ENCODE results near the gene NFAT5. TPM values are rescaled to one million over a fixed set of nuclear protein-coding genes. Genes with fewer than 3 reads are reported as not detected.
A peak's percentile ranks its signal among the peaks of the same experiment; 100 is the strongest.

NFAT5 gene
- total RNA-seq, 1 donor from 2014 or later: 25.6 TPM

DNA sequence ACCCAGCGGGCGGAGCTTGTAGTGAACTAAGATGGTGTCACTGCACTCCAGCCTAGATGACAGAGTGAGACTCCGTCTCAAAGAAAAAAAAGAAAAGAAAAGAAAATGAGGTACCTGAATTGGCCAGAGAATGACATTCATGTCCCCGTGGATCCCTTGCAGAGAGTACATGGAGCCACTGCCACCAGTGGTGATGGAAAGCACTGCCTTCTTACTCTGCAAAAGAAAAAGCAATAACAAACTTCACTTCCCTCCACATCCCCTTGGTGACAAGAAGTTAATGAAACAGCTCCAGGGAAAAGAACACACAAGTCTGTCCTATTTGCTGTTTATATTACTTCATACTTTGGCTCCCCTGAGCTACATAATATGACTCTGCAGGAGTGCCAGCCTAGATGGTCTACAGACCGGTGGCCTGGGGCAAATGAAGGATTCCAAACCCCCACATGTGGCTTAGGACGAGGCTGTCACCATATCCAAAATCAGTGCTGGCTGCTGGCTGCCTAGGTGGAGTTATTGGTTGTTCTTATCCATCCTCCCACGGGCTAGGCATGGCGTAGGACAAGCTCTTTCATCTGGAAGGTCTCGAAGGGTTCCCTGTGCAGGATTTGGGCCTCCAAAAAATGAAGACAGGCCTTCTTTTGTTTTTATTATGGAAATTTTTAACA lies 147.3 kb downstream of the NFAT5 start:
- Mint-ChIP-seq H3K27ac (ENCODE audit: unreplicated experiment) (peak overlapping the region; percentile 6), H3K4me3 (no peak overlapping the region), H3K27me3 (ENCODE audit: low read depth) (no peaks in the 10 kb centered on the region), H3K9me3 (no peaks in the 10 kb centered on the region), H3K4me1 (peaks cover 8% of the 10 kb centered on the region), H3K36me3 (ENCODE audit: low read depth) (peaks cover 6% of the 10 kb centered on the region)
- TF ChIP-seq, protein P1, sequence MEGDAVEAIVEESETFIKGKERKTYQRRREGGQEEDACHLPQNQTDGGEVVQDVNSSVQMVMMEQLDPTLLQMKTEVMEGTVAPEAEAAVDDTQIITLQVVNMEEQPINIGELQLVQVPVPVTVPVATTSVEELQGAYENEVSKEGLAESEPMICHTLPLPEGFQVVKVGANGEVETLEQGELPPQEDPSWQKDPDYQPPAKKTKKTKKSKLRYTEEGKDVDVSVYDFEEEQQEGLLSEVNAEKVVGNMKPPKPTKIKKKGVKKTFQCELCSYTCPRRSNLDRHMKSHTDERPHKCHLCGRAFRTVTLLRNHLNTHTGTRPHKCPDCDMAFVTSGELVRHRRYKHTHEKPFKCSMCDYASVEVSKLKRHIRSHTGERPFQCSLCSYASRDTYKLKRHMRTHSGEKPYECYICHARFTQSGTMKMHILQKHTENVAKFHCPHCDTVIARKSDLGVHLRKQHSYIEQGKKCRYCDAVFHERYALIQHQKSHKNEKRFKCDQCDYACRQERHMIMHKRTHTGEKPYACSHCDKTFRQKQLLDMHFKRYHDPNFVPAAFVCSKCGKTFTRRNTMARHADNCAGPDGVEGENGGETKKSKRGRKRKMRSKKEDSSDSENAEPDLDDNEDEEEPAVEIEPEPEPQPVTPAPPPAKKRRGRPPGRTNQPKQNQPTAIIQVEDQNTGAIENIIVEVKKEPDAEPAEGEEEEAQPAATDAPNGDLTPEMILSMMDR (conservative IDR thresholded peaks at IDR 0.05): peak; percentile 15
- no peak for DNase-seq (ENCODE audit: low read depth, low spot score)

GRCh38 chr16:69717066-69717465 lies 151.3 kb downstream of the NFAT5 start:
- Mint-ChIP-seq H3K4me1 (peaks cover 8% of the 10 kb centered on the region), H3K27ac (ENCODE audit: unreplicated experiment) (peak overlapping the region; percentile 92), H3K36me3 (ENCODE audit: low read depth) (peaks cover 6% of the 10 kb centered on the region), H3K27me3 (ENCODE audit: low read depth) (no peaks in the 10 kb centered on the region), H3K9me3 (no peaks in the 10 kb centered on the region), H3K4me3 (peak overlapping the region; percentile 25)
- DNase-seq (ENCODE audit: low read depth, low spot score): no peak
- TF ChIP-seq, protein P1 (conservative IDR thresholded peaks at IDR 0.05): no peak

- no peak for DNase-seq (ENCODE audit: low read depth, low spot score)
- H3K4me1 Mint-ChIP-seq: peaks cover 16% of the 10 kb centered on the region
- H3K27ac Mint-ChIP-seq (ENCODE audit: unreplicated experiment): peak overlapping the region; percentile 5
- peaks cover 4% of the 10 kb centered on the region for H3K36me3 Mint-ChIP-seq (ENCODE audit: low read depth)
- peak overlapping the region; percentile 13 for H3K4me3 Mint-ChIP-seq
- no peaks in the 10 kb centered on the region for H3K27me3 Mint-ChIP-seq (ENCODE audit: low read depth)
- TF ChIP-seq, protein P1 (conservative IDR thresholded peaks at IDR 0.05): no peak
- no peaks in the 10 kb centered on the region for H3K9me3 Mint-ChIP-seq
Measured at GRCh38 chr16:69718111-69718764, 152.5 kb downstream of the NFAT5 start.

DNA sequence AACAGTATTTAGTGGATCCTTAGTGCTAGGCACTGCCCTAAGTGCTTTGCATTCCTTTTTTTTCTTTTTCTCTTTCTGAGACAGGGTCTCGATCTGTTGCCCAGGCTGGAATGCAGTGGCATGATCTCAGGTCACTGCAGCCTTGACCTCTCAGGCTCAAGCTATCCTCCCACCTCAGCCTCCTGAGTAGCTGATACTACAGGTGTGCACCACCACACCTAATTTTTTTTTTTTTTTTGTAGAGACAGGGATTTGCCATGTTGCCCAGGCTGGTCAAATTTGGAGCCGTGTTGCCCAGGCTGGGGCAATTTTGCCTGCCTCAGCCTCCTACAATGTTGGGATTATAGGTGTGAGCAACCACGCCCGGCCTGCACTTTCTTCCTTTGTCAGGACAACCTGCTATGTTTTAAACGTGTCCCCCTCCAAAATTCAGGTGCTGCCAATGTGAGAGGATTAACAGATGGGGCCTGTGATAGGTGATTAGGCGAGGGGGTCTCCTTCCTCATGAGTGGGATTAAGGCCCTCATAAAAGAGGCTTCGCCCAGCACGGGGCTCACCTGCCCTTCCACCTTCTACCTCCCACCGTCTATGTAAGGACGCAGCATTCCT lies 155.2 kb downstream of the NFAT5 start:
- Mint-ChIP-seq H3K36me3 (ENCODE audit: low read depth) (peaks cover 2% of the 10 kb centered on the region), H3K9me3 (no peaks in the 10 kb centered on the region), H3K27me3 (ENCODE audit: low read depth) (no peaks in the 10 kb centered on the region), H3K4me3 (no peak overlapping the region), H3K4me1 (peaks cover 38% of the 10 kb centered on the region), H3K27ac (ENCODE audit: unreplicated experiment) (no peak overlapping the region)
- TF ChIP-seq, protein P1 (conservative IDR thresholded peaks at IDR 0.05): no peak
- DNase-seq (ENCODE audit: low read depth, low spot score): no peak

- H3K4me3 Mint-ChIP-seq: peak overlapping the region; percentile 47
- no peak overlapping the region for H3K27ac Mint-ChIP-seq (ENCODE audit: unreplicated experiment)
- H3K27me3 Mint-ChIP-seq (ENCODE audit: low read depth): no peaks in the 10 kb centered on the region
- TF ChIP-seq, protein P1 (conservative IDR thresholded peaks at IDR 0.05): no peak
- DNase-seq (ENCODE audit: low read depth, low spot score): no peak
- peaks cover 43% of the 10 kb centered on the region for H3K4me1 Mint-ChIP-seq
- no peaks in the 10 kb centered on the region for H3K9me3 Mint-ChIP-seq
- H3K36me3 Mint-ChIP-seq (ENCODE audit: low read depth): peaks cover 2% of the 10 kb centered on the region
Measured at GRCh38 chr16:69721441-69721957, 155.7 kb downstream of the NFAT5 start.
